HG02938 (cell line): Measurements from ENCODE around the gene PPIF.
A peak's percentile ranks its signal among the peaks of the same experiment; 100 is the strongest.

Experiments used
- ATAC-seq: cut with Tn5 transposase; IDR thresholded peaks from one replicate; pipeline ENCODE4 v1.9.1; 2021; ENCODE audit warnings: mild to moderate bottlenecking, moderate library complexity; ENCODE audit not compliant: unreplicated experiment

The PPIF gene

GRCh38 chr10:79399223-79399831 lies 52.1 kb downstream of the PPIF start:
- no peak for ATAC-seq

- ATAC-seq, result peak; percentile 57
These were observed 53.1 kb downstream of the PPIF start for GRCh38 chr10:79400146-79401004.

GRCh38 chr10:79401015-79401921 lies 54.0 kb downstream of the PPIF start:
- ATAC-seq, result no peak

GRCh38 chr10:79402625-79402946 lies 55.3 kb downstream of the PPIF start:
- no peak for ATAC-seq

GRCh38 chr10:79402951-79403350 lies 55.7 kb downstream of the PPIF start:
- no peak for ATAC-seq

- ATAC-seq, result no peak
These were observed 56.4 kb downstream of the PPIF start for GRCh38 chr10:79403441-79404230.

GRCh38 chr10:79404231-79404609 lies 57.0 kb downstream of the PPIF start:
- ATAC-seq, result no peak

GRCh38 chr10:79404690-79405131 lies 57.4 kb downstream of the PPIF start:
- ATAC-seq, result no peak
